ENCODE measurements around the gene HJURP.

- TF ChIP-seq TEAD4 (IDR thresholded peaks at IDR 0.05; ENCODE audit: borderline replicate concordance, insufficient read depth) (no peak), FOXM1 (IDR thresholded peaks at IDR 0.05; ENCODE audit: low read depth) (no peak), REST (IDR thresholded peaks at IDR 0.05; ENCODE audit: low read depth, low read length) (no peak)
- TF ChIP-seq, protein P1, sequence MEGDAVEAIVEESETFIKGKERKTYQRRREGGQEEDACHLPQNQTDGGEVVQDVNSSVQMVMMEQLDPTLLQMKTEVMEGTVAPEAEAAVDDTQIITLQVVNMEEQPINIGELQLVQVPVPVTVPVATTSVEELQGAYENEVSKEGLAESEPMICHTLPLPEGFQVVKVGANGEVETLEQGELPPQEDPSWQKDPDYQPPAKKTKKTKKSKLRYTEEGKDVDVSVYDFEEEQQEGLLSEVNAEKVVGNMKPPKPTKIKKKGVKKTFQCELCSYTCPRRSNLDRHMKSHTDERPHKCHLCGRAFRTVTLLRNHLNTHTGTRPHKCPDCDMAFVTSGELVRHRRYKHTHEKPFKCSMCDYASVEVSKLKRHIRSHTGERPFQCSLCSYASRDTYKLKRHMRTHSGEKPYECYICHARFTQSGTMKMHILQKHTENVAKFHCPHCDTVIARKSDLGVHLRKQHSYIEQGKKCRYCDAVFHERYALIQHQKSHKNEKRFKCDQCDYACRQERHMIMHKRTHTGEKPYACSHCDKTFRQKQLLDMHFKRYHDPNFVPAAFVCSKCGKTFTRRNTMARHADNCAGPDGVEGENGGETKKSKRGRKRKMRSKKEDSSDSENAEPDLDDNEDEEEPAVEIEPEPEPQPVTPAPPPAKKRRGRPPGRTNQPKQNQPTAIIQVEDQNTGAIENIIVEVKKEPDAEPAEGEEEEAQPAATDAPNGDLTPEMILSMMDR (IDR thresholded peaks at IDR 0.05) = no peak
These were observed 34.2 kb downstream of the HJURP start for GRCh38 chr2:233819884-233820773.

Data from SK-N-SH (cell line).